ENCODE results near the gene CRYGS. TPM values are rescaled to one million over a fixed set of nuclear protein-coding genes. Genes with fewer than 3 reads are reported as not detected.

CRYGS gene
- total and polyA plus RNA-seq, 9 of the 15 experiments (the other 6 are each of a cell fraction or from before 2014, with no cell fraction given) = 1.5 to 3.8 (median 2.0) TPM

GRCh38 chr3:186580785-186581184 is 36.6 kb upstream of the CRYGS start:
- DNase-seq (ENCODE audit: extremely low read depth in 1 of 4, low spot score in 3 of 4) (no peak), ATAC-seq (no peak), FAIRE-seq (no peak)
- Histone ChIP-seq H3K4me1 (replicated peaks in 1 of 2; ENCODE audit: control insufficient read depth in 2 of 2, insufficient read depth in 2 of 2, low read length in 2 of 2) (no peaks in the 10 kb centered on the region), H3K9me1 (ENCODE audit: control insufficient read depth, insufficient read depth, low read length) (no peaks in the 10 kb centered on the region), H2AFZ (ENCODE audit: low read depth, low read length) (no peak overlapping the region), H3K36me3 (ENCODE audit: control insufficient read depth, insufficient read depth, low read length) (peaks cover 96% of the 10 kb centered on the region), H3K4me3 (no peak overlapping the region), H4K20me1 (replicated peaks; ENCODE audit: control insufficient read depth, insufficient read depth, low read length) (no peaks in the 10 kb centered on the region), H3K27me3 (ENCODE audit: control insufficient read depth in 2 of 2, insufficient read depth in 2 of 2, low read length in 2 of 2) (no peaks in the 10 kb centered on the region), H3K9me3 (replicated peaks; ENCODE audit: control insufficient read depth, insufficient read depth, low read depth, low read length) (no peaks in the 10 kb centered on the region), H3K27ac (ENCODE audit: extremely low read depth, low read depth, low read length) (no peak overlapping the region), H3K9ac (ENCODE audit: insufficient read depth in 1 of 2, low read depth in 2 of 2, low read length in 2 of 2) (no peak overlapping the region), H3K79me2 (ENCODE audit: control insufficient read depth, insufficient read depth, low read length) (no peaks in the 10 kb centered on the region), H3K4me2 (ENCODE audit: insufficient read depth, low read length) (no peak overlapping the region)
- WGBS (ENCODE audit: insufficient coverage, low coverage, missing lambda C conversion rate) = 81% methylated on average over 3 of the region's 3 CpGs
- TF ChIP-seq ZBTB34 (CRISPR knock-in tag; IDR thresholded peaks at IDR 0.05) (no peak), MEIS2 (IDR thresholded peaks at IDR 0.05; ENCODE audit: partially characterized antibody) (no peak)
- intact Hi-C loops (cut with micrococcal nuclease) = loop anchor here (5.0 to 10.0 kb wide), 2 partner anchors 37 to 244 kb away; no protein-coding TSS in a partner anchor
- in situ Hi-C loops (cut with MboI) = no loop called here
- no TSS peak for BruUV-seq (replicated peaks)
- CTCF ChIA-PET (ENCODE audit: low intra/inter-chr PET ratio) = no interaction called here
- POLR2A ChIA-PET = interaction anchor here (0.7 to 8.0 kb wide), 3 partner anchors 9 to 193 kb away, joined by 3 to 64 read pairs (median 3); partner anchors contain the start of genes DNAJB11 and TBCCD1

GRCh38 chr3:186577521-186577920 is 33.3 kb upstream of the CRYGS start:
- intact Hi-C loops (cut with micrococcal nuclease) = no loop called here
- no peaks in the 10 kb centered on the region for H3K9me1 ChIP-seq (ENCODE audit: control insufficient read depth, insufficient read depth, low read length)
- FAIRE-seq (no peak), DNase-seq (ENCODE audit: extremely low read depth in 1 of 4, low spot score in 3 of 4) (no peak), ATAC-seq (no peak)
- H3K79me2 ChIP-seq (ENCODE audit: control insufficient read depth, insufficient read depth, low read length) = 0 out of 3 replicates have a peak, but pooled peaks cover 2% of the 10 kb centered on the region
- H2AFZ ChIP-seq (ENCODE audit: low read depth, low read length) = no peak overlapping the region
- 76% methylated on average over 2 of the region's 2 CpGs for WGBS (ENCODE audit: insufficient coverage, low coverage, missing lambda C conversion rate)
- H3K27me3 ChIP-seq (ENCODE audit: control insufficient read depth in 2 of 2, insufficient read depth in 2 of 2, low read length in 2 of 2) = no peaks in the 10 kb centered on the region
- H4K20me1 ChIP-seq (replicated peaks; ENCODE audit: control insufficient read depth, insufficient read depth, low read length) = no peaks in the 10 kb centered on the region
- in situ Hi-C loops (cut with MboI) = no loop called here
- POLR2A ChIA-PET = interaction anchor here (0.5 to 1.3 kb wide), 4 partner anchors 8 to 368 kb away, joined by 3 to 6 read pairs (median 3); no protein-coding TSS in a partner anchor
- H3K4me2 ChIP-seq (ENCODE audit: insufficient read depth, low read length) = no peak overlapping the region
- no peaks in the 10 kb centered on the region for H3K4me1 ChIP-seq (replicated peaks in 1 of 2; ENCODE audit: control insufficient read depth in 2 of 2, insufficient read depth in 2 of 2, low read length in 2 of 2)
- H3K9ac ChIP-seq (ENCODE audit: insufficient read depth in 1 of 2, low read depth in 2 of 2, low read length in 2 of 2) = no peak overlapping the region
- H3K27ac ChIP-seq (ENCODE audit: extremely low read depth, low read depth, low read length) = no peak overlapping the region
- no TSS peak for BruUV-seq (replicated peaks)
- H3K36me3 ChIP-seq (ENCODE audit: control insufficient read depth, insufficient read depth, low read length) = peaks cover 96% of the 10 kb centered on the region
- CTCF ChIA-PET (ENCODE audit: low intra/inter-chr PET ratio) = no interaction called here
- no peaks in the 10 kb centered on the region for H3K9me3 ChIP-seq (replicated peaks; ENCODE audit: control insufficient read depth, insufficient read depth, low read depth, low read length)
- no peak overlapping the region for H3K4me3 ChIP-seq
- no peak for TF ChIP-seq DDX20 (tag; IDR thresholded peaks at IDR 0.05; ENCODE audit: low read depth)
- TF ChIP-seq KAT2B (IDR thresholded peaks at IDR 0.05; ENCODE audit: low read depth, low read length) = no peak
- no peak for TF ChIP-seq POLR2A (conservative IDR thresholded peaks at IDR 0.05)
- TF ChIP-seq ZBTB2 (IDR thresholded peaks at IDR 0.05) = no peak
- no peak for TF ChIP-seq MTF1 (CRISPR knock-in tag; IDR thresholded peaks at IDR 0.05; ENCODE audit: borderline replicate concordance)
- no peak for TF ChIP-seq THRAP3 (IDR thresholded peaks at IDR 0.05; ENCODE audit: borderline replicate concordance)
- TF ChIP-seq ZNF395 (CRISPR knock-in tag; IDR thresholded peaks at IDR 0.05) = no peak
